Measurements from ENCODE around the gene RPS3A.

RPS3A gene

GRCh38 chr4:151143162-151143561, 43.7 kb downstream of the RPS3A start:
- TF ChIP-seq SPI1 (IDR thresholded peaks at IDR 0.05; ENCODE audit: borderline replicate concordance, low read depth) (no peak), REST (IDR thresholded peaks at IDR 0.05; ENCODE audit: insufficient replicate concordance, low read depth) (no peak), GABPA (IDR thresholded peaks at IDR 0.05; ENCODE audit: low read depth) (no peak), POLR2AphosphoS5 (IDR thresholded peaks at IDR 0.05; ENCODE audit: low read depth) (no peak)
- TF ChIP-seq, protein P1, sequence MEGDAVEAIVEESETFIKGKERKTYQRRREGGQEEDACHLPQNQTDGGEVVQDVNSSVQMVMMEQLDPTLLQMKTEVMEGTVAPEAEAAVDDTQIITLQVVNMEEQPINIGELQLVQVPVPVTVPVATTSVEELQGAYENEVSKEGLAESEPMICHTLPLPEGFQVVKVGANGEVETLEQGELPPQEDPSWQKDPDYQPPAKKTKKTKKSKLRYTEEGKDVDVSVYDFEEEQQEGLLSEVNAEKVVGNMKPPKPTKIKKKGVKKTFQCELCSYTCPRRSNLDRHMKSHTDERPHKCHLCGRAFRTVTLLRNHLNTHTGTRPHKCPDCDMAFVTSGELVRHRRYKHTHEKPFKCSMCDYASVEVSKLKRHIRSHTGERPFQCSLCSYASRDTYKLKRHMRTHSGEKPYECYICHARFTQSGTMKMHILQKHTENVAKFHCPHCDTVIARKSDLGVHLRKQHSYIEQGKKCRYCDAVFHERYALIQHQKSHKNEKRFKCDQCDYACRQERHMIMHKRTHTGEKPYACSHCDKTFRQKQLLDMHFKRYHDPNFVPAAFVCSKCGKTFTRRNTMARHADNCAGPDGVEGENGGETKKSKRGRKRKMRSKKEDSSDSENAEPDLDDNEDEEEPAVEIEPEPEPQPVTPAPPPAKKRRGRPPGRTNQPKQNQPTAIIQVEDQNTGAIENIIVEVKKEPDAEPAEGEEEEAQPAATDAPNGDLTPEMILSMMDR (IDR thresholded peaks at IDR 0.05; ENCODE audit: insufficient read depth, low read length) = no peak
- no peak overlapping the region for H3K27ac ChIP-seq (replicated peaks)

DNA sequence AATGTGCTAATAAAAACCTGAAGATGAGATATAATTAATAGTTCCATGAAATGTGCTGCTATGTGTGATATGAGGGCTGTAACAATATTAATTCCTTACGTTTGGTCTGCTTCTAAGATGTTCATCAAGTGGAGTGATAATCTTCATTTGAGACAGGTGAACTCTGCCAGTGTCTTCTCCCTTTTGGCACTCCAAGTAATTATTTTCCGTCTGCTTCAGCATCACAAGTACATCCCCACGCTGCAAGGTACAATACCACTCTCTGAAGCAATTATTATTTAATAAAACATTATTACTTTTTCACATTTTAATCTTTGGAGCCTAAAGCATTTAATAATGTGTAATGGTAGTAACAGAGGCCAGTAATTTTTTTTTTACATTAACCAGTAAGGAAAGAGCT, 44.4 kb downstream of the RPS3A start:
- Histone ChIP-seq H3K4me3 (replicated peaks; ENCODE audit: insufficient read depth, low read length) (no peak overlapping the region), H3K27ac (replicated peaks) (no peak overlapping the region), H3K27me3 (ENCODE audit: insufficient read depth, poor library complexity, severe bottlenecking) (no peaks in the 10 kb centered on the region)
- no peak for TF ChIP-seq GABPA (IDR thresholded peaks at IDR 0.05; ENCODE audit: low read depth)
- TF ChIP-seq, protein P1 (IDR thresholded peaks at IDR 0.05; ENCODE audit: insufficient read depth, low read length) = no peak
- TF ChIP-seq POLR2AphosphoS5 (IDR thresholded peaks at IDR 0.05; ENCODE audit: low read depth) = no peak
- TF ChIP-seq SPI1 (IDR thresholded peaks at IDR 0.05; ENCODE audit: borderline replicate concordance, low read depth) = no peak
- no peak for TF ChIP-seq REST (IDR thresholded peaks at IDR 0.05; ENCODE audit: insufficient replicate concordance, low read depth)
- DNase-seq (ENCODE audit: low read depth in 1 of 2, low spot score in 1 of 2) = no peak

More at GRCh38 chr4:151143162-151143561, 43.7 kb downstream of the RPS3A start:
- H3K27me3 ChIP-seq (ENCODE audit: insufficient read depth, poor library complexity, severe bottlenecking) = no peaks in the 10 kb centered on the region
- no peak for DNase-seq (ENCODE audit: low read depth in 1 of 2, low spot score in 1 of 2)
- no peak overlapping the region for H3K4me3 ChIP-seq (replicated peaks; ENCODE audit: insufficient read depth, low read length)

- Histone ChIP-seq H3K27me3 (ENCODE audit: insufficient read depth, poor library complexity, severe bottlenecking) (no peaks in the 10 kb centered on the region), H3K27ac (replicated peaks) (no peak overlapping the region), H3K4me3 (replicated peaks; ENCODE audit: insufficient read depth, low read length) (no peak overlapping the region)
- TF ChIP-seq GABPA (IDR thresholded peaks at IDR 0.05; ENCODE audit: low read depth) = no peak
- TF ChIP-seq SPI1 (IDR thresholded peaks at IDR 0.05; ENCODE audit: borderline replicate concordance, low read depth) = no peak
- TF ChIP-seq POLR2AphosphoS5 (IDR thresholded peaks at IDR 0.05; ENCODE audit: low read depth) = no peak
- no peak for TF ChIP-seq REST (IDR thresholded peaks at IDR 0.05; ENCODE audit: insufficient replicate concordance, low read depth)
- TF ChIP-seq, protein P1 (IDR thresholded peaks at IDR 0.05; ENCODE audit: insufficient read depth, low read length) = no peak
- DNase-seq (ENCODE audit: low read depth in 1 of 2, low spot score in 1 of 2) = no peak
Observed at GRCh38 chr4:151144329-151145072, 45.1 kb downstream of the RPS3A start.

All from HL-60 (cell line).